GM10248 (cell line): ENCODE results near the gene LGALS12.
A peak's percentile ranks its signal among the peaks of the same experiment; 100 is the strongest.

ENCODE experiments used
- CTCF ChIA-PET: fragments of 300-600 bp; sonication (Branson Sonifier 250); formaldehyde crosslinking; extraction: SDS; loops from one replicate; lab custom pipeline; 2021; ENCODE audit warnings: antibody characterized with exemption; lab: Yijun Ruan, JAX
- POLR2A ChIA-PET: fragments of 350-650 bp; sonication (Branson Sonifier 250); formaldehyde crosslinking; extraction: SDS; loops from one replicate; lab custom pipeline; 2020; ENCODE audit warnings: antibody characterized with exemption; lab: Yijun Ruan, JAX
- DNase-seq: peaks from one replicate; pipeline ENCODE4 v3.0.0; 2012; ENCODE audit errors: extremely low spot score
- CTCF ChIP-seq: IDR thresholded peaks from 2 replicates; pipeline ENCODE4 v1.5.1; 2012; ENCODE audit warnings: mild to moderate bottlenecking, low read depth; ENCODE audit errors: extremely low read depth, missing control alignments, control extremely low read depth

Gene LGALS12

GRCh38 chr11:63507511-63507910 is 1.6 kb downstream of the LGALS12 start:
- no peak for TF ChIP-seq CTCF
- no peak for DNase-seq
- ChIA-PET CTCF (interaction anchor here (0.7 to 4.0 kb wide), 6 partner anchors 13 to 484 kb away, joined by 3 to 25 read pairs (median 3); no protein-coding TSS in a partner anchor), POLR2A (no interaction called here)

- TF ChIP-seq CTCF = peak; percentile 36
- peak; percentile 41 for DNase-seq
- ChIA-PET POLR2A (no interaction called here), CTCF (interaction anchor here (0.7 to 4.0 kb wide), 5 partner anchors 13 to 485 kb away, joined by 3 to 25 read pairs (median 3); no protein-coding TSS in a partner anchor)
These were observed 2.1 kb downstream of the LGALS12 start for GRCh38 chr11:63508009-63508408.

GRCh38 chr11:63508745-63509144 is 2.9 kb downstream of the LGALS12 start:
- TF ChIP-seq CTCF = no peak
- CTCF ChIA-PET = interaction anchor here (0.7 to 4.0 kb wide), 4 partner anchors 11 to 30 kb away, joined by 3 to 25 read pairs (median 8); no protein-coding TSS in a partner anchor
- no peak for DNase-seq
- POLR2A ChIA-PET = no interaction called here

- peak; percentile 11 for DNase-seq
- POLR2A ChIA-PET = no interaction called here
- no peak for TF ChIP-seq CTCF
- CTCF ChIA-PET = interaction anchor here (0.8 to 3.1 kb wide), 3 partner anchors 11 to 31 kb away, joined by 3 to 14 read pairs (median 3); no protein-coding TSS in a partner anchor
These were observed 4.6 kb downstream of the LGALS12 start for GRCh38 chr11:63510360-63511047.

GRCh38 chr11:63511048-63511748 is 5.3 kb downstream of the LGALS12 start:
- ChIA-PET POLR2A (no interaction called here), CTCF (interaction anchor here (0.6 to 3.1 kb wide), 3 partner anchors 21 to 32 kb away, joined by 3 to 14 read pairs (median 3); no protein-coding TSS in a partner anchor)
- no peak for TF ChIP-seq CTCF
- peak; percentile 8 for DNase-seq

GRCh38 chr11:63512816-63513215 is 6.9 kb downstream of the LGALS12 start:
- no peak for DNase-seq
- TF ChIP-seq CTCF = no peak
- CTCF ChIA-PET = no interaction called here
- POLR2A ChIA-PET = no interaction called here
